GM12873 (cell line): ENCODE results near the gene CNTNAP5.

Experiments
- CTCF ChIP-seq: IDR thresholded peaks from 2 replicates; pipeline ENCODE4 v1.5.1; 2012; ENCODE audit warnings: low read depth, mild to moderate bottlenecking, moderate library complexity, low read length, control low read depth; ENCODE audit not compliant: insufficient read depth; ENCODE audit errors: missing control alignments

Gene CNTNAP5

GRCh38 chr2:124836416-124836815 is 811.3 kb downstream of the CNTNAP5 start:
- TF ChIP-seq CTCF = no peak

GRCh38 chr2:124837496-124837895 is 812.4 kb downstream of the CNTNAP5 start:
- TF ChIP-seq CTCF = no peak

GRCh38 chr2:124838406-124838805 is 813.3 kb downstream of the CNTNAP5 start:
- no peak for TF ChIP-seq CTCF

- no peak for TF ChIP-seq CTCF
Observed at GRCh38 chr2:124867247-124867646, 842.2 kb downstream of the CNTNAP5 start.

- no peak for TF ChIP-seq CTCF
Observed at GRCh38 chr2:124874219-124874618, 849.1 kb downstream of the CNTNAP5 start.

GRCh38 chr2:124874676-124875075 is 849.6 kb downstream of the CNTNAP5 start:
- no peak for TF ChIP-seq CTCF

- no peak for TF ChIP-seq CTCF
Observed at GRCh38 chr2:124875627-124876244, 850.6 kb downstream of the CNTNAP5 start.
